GM23248 (cell line): ENCODE measurements around the gene OSBPL5.

Experiments
- EZH2 ChIP-seq: fragments of 200-600 bp; sonication (generic); IDR thresholded peaks from 2 replicates; pipeline ENCODE4 v1.6.1; 2018; ENCODE audit warnings: antibody characterized with exemption, mild to moderate bottlenecking; ENCODE audit not compliant: insufficient read depth, poor library complexity, severe bottlenecking
- EZH2phosphoT487 ChIP-seq: fragments of 200-600 bp; sonication (generic); IDR thresholded peaks from 2 replicates; pipeline ENCODE4 v1.6.1; 2018; ENCODE audit warnings: antibody characterized with exemption, moderate library complexity, mild to moderate bottlenecking, low read depth; ENCODE audit not compliant: insufficient read depth

DNA sequence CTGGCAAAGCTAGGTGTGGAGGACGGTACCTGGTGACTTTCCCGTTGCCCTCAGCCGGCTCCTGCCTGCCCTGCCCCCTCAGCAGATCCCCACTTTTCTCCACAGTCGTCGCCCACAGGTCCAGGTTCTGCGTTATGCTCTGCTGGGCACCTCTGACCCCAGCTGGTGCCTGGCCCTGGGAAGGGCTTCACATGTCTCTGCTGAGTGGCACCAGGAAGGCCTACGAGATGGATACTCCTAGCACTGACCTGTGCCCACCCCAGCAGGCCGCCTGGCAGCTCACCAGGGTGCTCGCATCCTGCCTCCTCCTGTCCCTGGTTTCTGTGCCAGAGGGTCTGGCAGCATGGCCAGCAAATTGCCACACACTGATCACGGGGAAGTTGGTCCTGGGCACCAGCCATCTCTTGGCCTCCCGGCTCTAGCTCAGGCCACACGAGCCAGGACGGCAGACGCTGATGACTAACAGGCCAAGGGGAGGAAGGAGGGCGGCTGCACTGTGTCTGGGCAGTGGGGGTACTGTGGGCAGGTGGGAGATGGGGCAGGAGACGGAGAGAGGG, 121.7 kb downstream of the OSBPL5 start:
- TF ChIP-seq EZH2 (no peak), EZH2phosphoT487 (no peak)
